ENCODE results near the gene BMP6. TPM values are rescaled to one million over a fixed set of nuclear protein-coding genes. Genes with fewer than 3 reads are reported as not detected.

Gene BMP6
- total RNA-seq, 2 donors from 2014 or later = not detected

- Mint-ChIP-seq H3K36me3 (peaks cover 0 to 16% of the 10 kb centered on the region in 2 donors), H3K27ac (no peak overlapping the region), H3K9me3 (no peaks in the 10 kb centered on the region)
- DNase-seq (ENCODE audit: low spot score in 2 of 2) (no peak), ATAC-seq (no peak)
Measured at GRCh38 chr6:7907159-7907558, 181.3 kb downstream of the BMP6 start.

- Mint-ChIP-seq H3K9me3 (no peaks in the 10 kb centered on the region), H3K27ac (peak overlapping the region; percentile 76 to 90)
Measured at GRCh38 chr6:7909323-7910276, 183.7 kb downstream of the BMP6 start.

GRCh38 chr6:7910298-7910653, 184.4 kb downstream of the BMP6 start:
- no peak overlapping the region for H3K27ac Mint-ChIP-seq
- DNase-seq (ENCODE audit: low spot score in 2 of 2) (no peak), ATAC-seq (peak; percentile 55 to 62)
- H3K36me3 Mint-ChIP-seq = no peaks in the 10 kb centered on the region
- no peaks in the 10 kb centered on the region for H3K9me3 Mint-ChIP-seq

More at GRCh38 chr6:7909323-7910276, 183.7 kb downstream of the BMP6 start:
- ATAC-seq (peak; percentile 60 to 72), DNase-seq (ENCODE audit: low spot score in 2 of 2) (peak; percentile 55 to 76)
- peaks cover 0 to 7% of the 10 kb centered on the region in 2 donors for H3K36me3 Mint-ChIP-seq

GRCh38 chr6:7910654-7911344, 184.9 kb downstream of the BMP6 start, which contains the start of gene TXNDC5:
Gene TXNDC5, minus strand, starts transcription at chr6:7910788. Its CDS starts 12 bp downstream, at chr6:7910776.
- DNase-seq (ENCODE audit: low spot score in 2 of 2) (peak; percentile 73), ATAC-seq (peak; percentile 83 to 91)
- Mint-ChIP-seq H3K27ac (peak within 1 kb of the TSS; percentile 76 to 90), H3K9me3 (no peaks in the 10 kb centered on the region), H3K36me3 (no peaks in the 10 kb centered on the region)

GRCh38 chr6:7911345-7911725, 185.4 kb downstream of the BMP6 start:
- no peak overlapping the region for H3K27ac Mint-ChIP-seq
- no peaks in the 10 kb centered on the region for H3K9me3 Mint-ChIP-seq
- ATAC-seq (no peak), DNase-seq (ENCODE audit: low spot score in 2 of 2) (no peak)
- H3K36me3 Mint-ChIP-seq = no peaks in the 10 kb centered on the region

- ATAC-seq (no peak), DNase-seq (ENCODE audit: low spot score in 2 of 2) (no peak)
- Mint-ChIP-seq H3K36me3 (no peaks in the 10 kb centered on the region), H3K27ac (no peak overlapping the region), H3K9me3 (no peaks in the 10 kb centered on the region)
Measured at GRCh38 chr6:7912024-7912423, 186.1 kb downstream of the BMP6 start.

- H3K27ac Mint-ChIP-seq = no peak overlapping the region
- no peak for ATAC-seq
- no peaks in the 10 kb centered on the region for H3K9me3 Mint-ChIP-seq
- no peaks in the 10 kb centered on the region for H3K36me3 Mint-ChIP-seq
- DNase-seq (ENCODE audit: low spot score in 2 of 2) = no peak
Measured at GRCh38 chr6:7912736-7913517, 187.0 kb downstream of the BMP6 start.

- DNase-seq (ENCODE audit: low spot score in 2 of 2) = no peak
- no peak for ATAC-seq
- Mint-ChIP-seq H3K9me3 (no peaks in the 10 kb centered on the region), H3K27ac (no peak overlapping the region), H3K36me3 (no peaks in the 10 kb centered on the region)
Measured at GRCh38 chr6:7914311-7914710, 188.4 kb downstream of the BMP6 start.

- no peak for ATAC-seq
- DNase-seq (ENCODE audit: low spot score in 2 of 2) = no peak
- Mint-ChIP-seq H3K27ac (no peak overlapping the region), H3K9me3 (no peaks in the 10 kb centered on the region), H3K36me3 (no peaks in the 10 kb centered on the region)
Measured at GRCh38 chr6:7914991-7915789, 189.3 kb downstream of the BMP6 start.

- DNase-seq (ENCODE audit: low spot score in 2 of 2) (no peak), ATAC-seq (no peak)
- Mint-ChIP-seq H3K36me3 (no peaks in the 10 kb centered on the region), H3K9me3 (no peaks in the 10 kb centered on the region), H3K27ac (no peak overlapping the region)
Measured at GRCh38 chr6:7916959-7917358, 191.1 kb downstream of the BMP6 start.

- ATAC-seq (no peak), DNase-seq (ENCODE audit: low spot score in 2 of 2) (no peak)
- Mint-ChIP-seq H3K27ac (no peak overlapping the region), H3K9me3 (no peaks in the 10 kb centered on the region), H3K36me3 (no peaks in the 10 kb centered on the region)
Measured at GRCh38 chr6:7917729-7918128, 191.8 kb downstream of the BMP6 start.

GRCh38 chr6:7918403-7918802, 192.5 kb downstream of the BMP6 start:
- DNase-seq (ENCODE audit: low spot score in 2 of 2) (no peak), ATAC-seq (no peak)
- Mint-ChIP-seq H3K9me3 (no peaks in the 10 kb centered on the region), H3K36me3 (no peaks in the 10 kb centered on the region), H3K27ac (no peak overlapping the region)

- no peak overlapping the region for H3K27ac Mint-ChIP-seq
- DNase-seq (ENCODE audit: low spot score in 2 of 2) (no peak), ATAC-seq (peak; percentile 56 to 82)
- H3K9me3 Mint-ChIP-seq = peaks cover under 1 to 9% of the 10 kb centered on the region in 2 donors
- peaks cover 6 to 14% of the 10 kb centered on the region in 2 donors for H3K36me3 Mint-ChIP-seq
Measured at GRCh38 chr6:7919871-7920270, 194.0 kb downstream of the BMP6 start.

GRCh38 chr6:7920425-7920824, 194.5 kb downstream of the BMP6 start:
- H3K27ac Mint-ChIP-seq = no peak overlapping the region
- ATAC-seq (peak; percentile 44 to 63), DNase-seq (ENCODE audit: low spot score in 2 of 2) (no peak)
- peaks cover 6 to 20% of the 10 kb centered on the region in 2 donors for H3K36me3 Mint-ChIP-seq
- H3K9me3 Mint-ChIP-seq = peaks cover 6 to 15% of the 10 kb centered on the region in 2 donors

- H3K27ac Mint-ChIP-seq = no peak overlapping the region
- no peak for DNase-seq (ENCODE audit: low spot score in 2 of 2)
- no peak for ATAC-seq
Measured at GRCh38 chr6:7921046-7921445, 195.1 kb downstream of the BMP6 start.

GRCh38 chr6:7921632-7922092, 195.8 kb downstream of the BMP6 start:
- Mint-ChIP-seq H3K9me3 (peaks cover 8 to 18% of the 10 kb centered on the region in 2 donors), H3K27ac (no peak overlapping the region), H3K36me3 (peaks cover 6 to 26% of the 10 kb centered on the region in 2 donors)
- DNase-seq (ENCODE audit: low spot score in 2 of 2) (no peak), ATAC-seq (no peak)

More at GRCh38 chr6:7921046-7921445, 195.1 kb downstream of the BMP6 start:
- Mint-ChIP-seq H3K9me3 (peaks cover 8 to 17% of the 10 kb centered on the region in 2 donors), H3K36me3 (peaks cover 6 to 25% of the 10 kb centered on the region in 2 donors)

All from activated naive CD4-positive, alpha-beta T cell treated with anti-CD3 and anti-CD28 coated beads, Interleukin-2, amount 50 U/mL, for 72 hours (primary cell).